Stomach (tissue), 9 donors: ENCODE measurements around the gene ROGDI. TPM values are rescaled to one million over a fixed set of nuclear protein-coding genes. Genes with fewer than 3 reads are reported as not detected.

Experiments used
- DNase-seq, 2 donors: peaks; one replicate each; pipeline versions ENCODE4 v3.0.0 to v3.0.0-alpha.2; 2013 to 2019
- H3K27ac ChIP-seq, 5 donors: fragments of 200-600 bp in 4 of 5; sonication (generic) in 4 of 5; one replicate each; pipeline ENCODE4 v1.5.1; 2013 to 2019; ENCODE audit warnings: mild to moderate bottlenecking in 1 of 5, moderate library complexity in 1 of 5
- H3K27me3 ChIP-seq, 3 donors: fragments of 200-600 bp; sonication (generic); one replicate each; pipeline ENCODE4 v1.5.1; 2017 to 2019; ENCODE audit warnings: mixed run types in 1 of 3
- H3K36me3 ChIP-seq, 4 donors: fragments of 200-600 bp; sonication (generic); 1 replicate in 3 of 4; 2 replicates in 1 of 4; pipeline ENCODE4 v1.5.1; 2016 to 2019
- H3K4me1 ChIP-seq, 4 donors: fragments of 200-600 bp; sonication (generic); one replicate each; pipeline ENCODE4 v1.5.1; 2016 to 2019
- H3K4me3 ChIP-seq, 4 donors: fragments of 200-600 bp; sonication (generic) in 3 of 4; one replicate each; pipeline ENCODE4 v1.5.1; 2016 to 2019; ENCODE audit warnings: mild to moderate bottlenecking in 1 of 4
- H3K9me3 ChIP-seq, 4 donors: fragments of 200-600 bp; sonication (generic); one replicate each; pipeline ENCODE4 v1.5.1; 2016 to 2019
- EP300 ChIP-seq: sonication (generic); formaldehyde crosslinking; IDR thresholded peaks from one replicate; pipeline ENCODE4 v1.6.1; 2017; ENCODE audit warnings: antibody characterized with exemption
- POLR2A ChIP-seq, 4 donors: fragments of 450-650 bp; IDR thresholded peaks; one replicate each; pipeline ENCODE4 v1.6.1; 2016; ENCODE audit warnings: antibody characterized with exemption in 4 of 4, control low read depth in 2 of 4, mild to moderate bottlenecking in 1 of 4, moderate library complexity in 1 of 4
- POLR2AphosphoS5 ChIP-seq, 3 donors: sonication (generic); formaldehyde crosslinking; IDR thresholded peaks; one replicate each; pipeline ENCODE4 v1.6.1; 2016; ENCODE audit warnings: antibody characterized with exemption in 3 of 3
- WGBS, 5 donors: extraction: QIAGEN DNeasy Blood & Tissue Kit in 3 of 5; methylation state at CpG; one replicate each; pipeline versions ENCODE4 v1.1.5 to v1.1.7; 2013 to 2018; 5-methylcytosine and 5-hydroxymethylcytosine counted together
- intact Hi-C: fragments of 100-400 bp; cut with DNase I; formaldehyde crosslinking; loops from one replicate; pipeline ENCODE4 v1.15.1; 2023; ENCODE audit warnings: low total_unique reads
- polyA plus RNA-seq, 3 donors: library from polyadenylated mRNA; stranded (reverse); fragments of 200-250 nt; gene quantifications; one replicate each; pipeline ENCODE4 v1.2.3, GENCODE V29; 2013
- total RNA-seq, 5 donors: library from RNA; depleted of rRNA; stranded (reverse); fragments of >200 nt; gene quantifications; one replicate each; pipeline versions ENCODE4 v1.1.0 to v1.2.3, GENCODE V29; 2014 to 2016
- TF ChIP-seq, protein P1 (sequence below), 7 experiments: fragments of 450-650 bp in 4 of 7; fragments of 200-600 bp in 3 of 7; sonication (generic) in 3 of 7; IDR thresholded peaks; one replicate each; pipeline ENCODE4 v1.5.1; 2016 to 2019; ENCODE audit warnings: antibody characterized with exemption in 7 of 7, control low read depth in 2 of 7, mild to moderate bottlenecking in 1 of 7
- donor health status: healthy with polysubstance abuse.
- donor health status: Bipolar disorder and iron deficiency.
- donor health status: healthy.

ROGDI gene
- total and polyA plus RNA-seq, 8 donors, result 6.1 to 350 (median 45.8) TPM

DNA sequence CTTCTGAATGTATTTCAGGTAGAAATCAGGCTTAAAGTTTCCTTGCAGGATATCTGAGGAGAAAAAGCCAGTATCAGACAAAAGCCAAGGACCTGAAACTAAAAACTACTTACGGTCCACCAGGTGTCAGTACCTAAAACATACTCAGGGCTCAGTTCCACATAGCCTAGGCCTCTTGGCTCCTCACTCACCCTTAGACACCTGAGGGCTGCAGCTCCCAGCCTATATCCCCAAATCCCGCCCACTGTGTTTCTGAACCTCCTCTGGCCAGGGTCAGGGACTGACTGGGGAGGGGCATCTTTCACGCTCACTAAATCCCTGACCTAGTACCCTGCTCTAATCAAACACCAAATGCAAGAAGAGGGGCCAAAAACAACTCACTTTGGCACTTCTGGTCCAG is 8.8 kb upstream of the ROGDI start:
- H3K27ac ChIP-seq, result no peak overlapping the region
- peaks cover 0 to 22% (median 14%) of the 10 kb centered on the region in 4 donors for H3K4me1 ChIP-seq
- no peaks in the 10 kb centered on the region for H3K9me3 ChIP-seq
- TF ChIP-seq EP300, result no peak
- TF ChIP-seq POLR2A (IDR thresholded peaks at IDR 0.05), result no peak
- TF ChIP-seq, protein P1, sequence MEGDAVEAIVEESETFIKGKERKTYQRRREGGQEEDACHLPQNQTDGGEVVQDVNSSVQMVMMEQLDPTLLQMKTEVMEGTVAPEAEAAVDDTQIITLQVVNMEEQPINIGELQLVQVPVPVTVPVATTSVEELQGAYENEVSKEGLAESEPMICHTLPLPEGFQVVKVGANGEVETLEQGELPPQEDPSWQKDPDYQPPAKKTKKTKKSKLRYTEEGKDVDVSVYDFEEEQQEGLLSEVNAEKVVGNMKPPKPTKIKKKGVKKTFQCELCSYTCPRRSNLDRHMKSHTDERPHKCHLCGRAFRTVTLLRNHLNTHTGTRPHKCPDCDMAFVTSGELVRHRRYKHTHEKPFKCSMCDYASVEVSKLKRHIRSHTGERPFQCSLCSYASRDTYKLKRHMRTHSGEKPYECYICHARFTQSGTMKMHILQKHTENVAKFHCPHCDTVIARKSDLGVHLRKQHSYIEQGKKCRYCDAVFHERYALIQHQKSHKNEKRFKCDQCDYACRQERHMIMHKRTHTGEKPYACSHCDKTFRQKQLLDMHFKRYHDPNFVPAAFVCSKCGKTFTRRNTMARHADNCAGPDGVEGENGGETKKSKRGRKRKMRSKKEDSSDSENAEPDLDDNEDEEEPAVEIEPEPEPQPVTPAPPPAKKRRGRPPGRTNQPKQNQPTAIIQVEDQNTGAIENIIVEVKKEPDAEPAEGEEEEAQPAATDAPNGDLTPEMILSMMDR (IDR thresholded peaks at IDR 0.05), result no peak
- no peak for TF ChIP-seq POLR2AphosphoS5 (IDR thresholded peaks at IDR 0.05)
- peaks cover 70 to 100% (median 100%) of the 10 kb centered on the region in 4 donors for H3K36me3 ChIP-seq
- H3K27me3 ChIP-seq, result no peaks in the 10 kb centered on the region
- no peak for DNase-seq
- 89 to 95% (median 94%) methylated on average over 3 of the region's 3 CpGs for WGBS, 5 donors
- no peak overlapping the region for H3K4me3 ChIP-seq
- intact Hi-C loops, result no loop called here

DNA sequence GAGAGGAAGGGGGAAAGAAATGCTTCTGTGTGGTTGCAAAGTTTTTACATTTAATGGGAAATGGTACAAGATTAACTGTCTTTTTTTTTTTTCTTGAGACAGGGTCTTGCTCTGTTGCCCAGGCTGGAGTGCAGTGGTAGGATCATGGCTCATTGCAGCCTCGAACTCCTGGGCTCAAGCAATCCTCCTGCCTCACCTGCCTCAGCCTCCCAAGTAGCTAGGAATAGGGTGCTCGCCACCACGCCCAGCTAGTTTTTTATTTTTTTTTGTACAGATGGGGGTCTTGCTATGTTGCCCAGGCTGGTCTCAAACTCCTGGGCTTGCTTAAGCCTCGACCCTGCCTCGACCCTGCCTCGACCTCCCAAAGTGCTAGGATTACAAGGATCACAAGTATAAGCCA is 3.8 kb upstream of the ROGDI start:
- Histone ChIP-seq H3K4me3 (no peak overlapping the region), H3K27me3 (no peaks in the 10 kb centered on the region), H3K27ac (no peak overlapping the region), H3K4me1 (peaks cover 16 to 35% (median 28%) of the 10 kb centered on the region in 4 donors), H3K9me3 (no peaks in the 10 kb centered on the region), H3K36me3 (peaks cover 42 to 74% (median 72%) of the 10 kb centered on the region in 4 donors)
- DNase-seq, result no peak
- 91 to 97% (median 94%) methylated on average over 6 of the region's 6 CpGs for WGBS, 5 donors
- TF ChIP-seq POLR2A (IDR thresholded peaks at IDR 0.05) (no peak), EP300 (no peak), POLR2AphosphoS5 (IDR thresholded peaks at IDR 0.05) (no peak)
- TF ChIP-seq, protein P1 (IDR thresholded peaks at IDR 0.05), result no peak
- intact Hi-C loops, result no loop called here

DNA sequence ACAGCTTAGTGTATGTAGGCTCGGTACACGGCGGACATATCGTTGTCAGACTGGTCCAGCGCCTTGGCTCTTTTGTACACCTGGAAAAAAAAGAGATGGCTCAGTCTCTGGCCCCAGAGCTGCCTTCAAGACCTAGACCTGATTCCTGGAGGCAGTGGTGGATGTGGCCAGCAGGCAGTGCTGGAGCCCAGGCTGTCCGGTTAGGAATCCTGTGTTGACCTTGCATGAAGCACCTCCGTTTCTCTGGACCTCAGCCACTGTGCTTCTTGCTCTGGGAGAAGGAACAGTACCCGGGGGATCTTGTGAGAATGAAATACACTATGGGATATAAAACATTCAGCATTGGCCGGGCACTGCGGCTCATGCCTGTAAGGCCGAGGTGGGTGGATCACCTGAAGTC is 2.8 kb upstream of the ROGDI start:
- WGBS, 5 donors, result 60 to 70% (median 65%) methylated on average over 11 of the region's 11 CpGs
- Histone ChIP-seq H3K4me3 (no peak overlapping the region), H3K4me1 (peaks cover 27 to 45% (median 39%) of the 10 kb centered on the region in 4 donors), H3K27me3 (no peaks in the 10 kb centered on the region), H3K27ac (peak overlapping the region in 3 of 5 donors; percentile 35 to 46 (median 44)), H3K9me3 (no peaks in the 10 kb centered on the region), H3K36me3 (peaks cover 35 to 64% (median 62%) of the 10 kb centered on the region in 4 donors)
- no peak for DNase-seq
- intact Hi-C loops, result no loop called here
- TF ChIP-seq POLR2A (IDR thresholded peaks at IDR 0.05), result no peak
- TF ChIP-seq, protein P1 (IDR thresholded peaks at IDR 0.05), result peak in 1 of 7 experiments; percentile 9

DNA sequence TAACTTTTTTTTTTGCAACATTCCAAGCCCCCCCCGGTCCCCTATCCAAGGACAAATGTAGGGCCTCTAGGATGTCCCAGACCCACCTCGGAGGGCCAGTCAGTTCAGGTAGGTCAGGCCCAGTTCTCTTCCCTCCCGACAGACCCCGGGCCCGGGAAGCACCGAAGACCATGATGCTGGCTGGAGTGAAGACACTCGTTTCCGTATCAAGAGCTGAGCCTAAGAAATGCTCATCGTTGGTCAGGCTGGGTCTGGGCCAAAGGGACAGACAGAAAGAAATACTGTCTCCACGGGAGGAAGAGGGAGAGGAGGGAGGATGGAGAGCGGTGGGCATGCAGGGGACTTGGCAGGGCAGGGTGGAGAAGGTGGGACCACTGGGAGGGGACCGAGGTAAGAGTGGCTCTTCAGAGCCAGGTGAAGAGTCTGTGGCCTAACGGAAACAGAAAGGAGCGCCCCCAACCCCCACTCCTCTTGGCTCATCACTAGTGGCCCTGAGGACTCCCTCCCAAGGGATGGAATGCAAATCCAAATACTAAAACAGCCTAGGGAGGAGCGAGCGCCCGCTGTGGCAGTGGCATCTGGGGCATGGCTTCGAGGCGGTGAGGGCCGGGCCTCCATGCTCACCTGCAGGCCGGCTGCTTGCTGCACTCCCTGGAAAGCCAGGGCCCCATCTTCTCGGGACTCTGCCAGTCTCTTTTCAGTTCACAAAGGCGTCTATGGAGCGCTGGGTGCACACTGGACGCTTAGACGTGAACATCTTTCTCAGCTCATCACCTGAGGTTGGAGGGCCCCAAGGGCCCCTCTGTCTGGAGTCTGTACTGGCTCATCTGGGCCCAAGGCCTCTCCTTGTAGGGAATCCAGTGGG is 1.7 kb upstream of the ROGDI start:
- intact Hi-C loops, result no loop called here
- no peak for DNase-seq
- Histone ChIP-seq H3K36me3 (peaks cover 33 to 64% (median 59%) of the 10 kb centered on the region in 4 donors), H3K27me3 (no peaks in the 10 kb centered on the region), H3K27ac (peak overlapping the region in 3 of 5 donors; percentile 35 to 94 (median 44)), H3K4me1 (peaks cover 33 to 54% (median 45%) of the 10 kb centered on the region in 4 donors), H3K9me3 (no peaks in the 10 kb centered on the region), H3K4me3 (no peak overlapping the region)
- TF ChIP-seq, protein P1 (IDR thresholded peaks at IDR 0.05), result no peak
- no peak for TF ChIP-seq POLR2A (IDR thresholded peaks at IDR 0.05)
- TF ChIP-seq POLR2AphosphoS5 (IDR thresholded peaks at IDR 0.05), result no peak
- TF ChIP-seq EP300, result no peak
- 76 to 86% (median 78%) methylated on average over 22 to 26 of the region's 26 CpGs for WGBS, 5 donors
